ENCODE results near the gene GAK. TPM values are rescaled to one million over a fixed set of nuclear protein-coding genes. Genes with fewer than 3 reads are reported as not detected.

Gene GAK
- total and polyA plus RNA-seq, 2 of the 13 experiments (the other 11 are each of a cell fraction or from before 2014, with no cell fraction given), result 17.5 to 44.3 TPM

- Histone ChIP-seq H3K27ac (ENCODE audit: extremely low read length, insufficient read depth, low read length) (no peak overlapping the region), H3K4me3 (replicated peaks in 1 of 3; ENCODE audit: insufficient read depth in 1 of 3, low read depth in 2 of 3, low read length in 3 of 3) (no peak overlapping the region), H3K9ac (ENCODE audit: insufficient read depth, low read depth, low read length) (no peak overlapping the region), H2AFZ (ENCODE audit: low read length) (no peak overlapping the region), H3K27me3 (ENCODE audit: control insufficient read depth in 1 of 2, insufficient read depth in 2 of 2, low read length in 2 of 2) (peaks cover 5 to 85% of the 10 kb centered on the region in 2 experiments), H3K4me1 (ENCODE audit: insufficient read depth, low read length) (no peaks in the 10 kb centered on the region), H3K9me3 (ENCODE audit: low read length) (no peaks in the 10 kb centered on the region), H3K79me2 (ENCODE audit: insufficient read depth, low read length) (no peaks in the 10 kb centered on the region), H4K20me1 (ENCODE audit: insufficient read depth, low read length) (peaks cover 6% of the 10 kb centered on the region; the same call in 1 of the 2 replicates), H3K4me2 (ENCODE audit: low read depth, low read length) (no peak overlapping the region), H3K36me3 (replicated peaks in 1 of 2; ENCODE audit: control insufficient read depth in 1 of 2, insufficient read depth in 2 of 2, low read length in 2 of 2) (no peaks in the 10 kb centered on the region)
- ATAC-seq, result no peak
- no peak for FAIRE-seq
- in situ Hi-C loops (cut with HindIII; ENCODE audit: extremely low pct_ligation_motif_present, low pct_unique_long_range_greater_than_20kb) (no loop called here), intact Hi-C loops (cut with micrococcal nuclease; ENCODE audit: unreplicated experiment) (no loop called here)
- TF ChIP-seq ZZZ3 (CRISPR knock-in tag; IDR thresholded peaks at IDR 0.05; ENCODE audit: borderline replicate concordance) (no peak), ZNF343 (CRISPR knock-in tag; IDR thresholded peaks at IDR 0.05) (no peak), MYC (CRISPR knock-in tag; IDR thresholded peaks at IDR 0.05; ENCODE audit: borderline replicate concordance) (no peak), NBN (conservative IDR thresholded peaks at IDR 0.05) (no peak), DMAP1 (CRISPR knock-in tag; IDR thresholded peaks at IDR 0.05) (no peak), AHR (CRISPR knock-in tag; IDR thresholded peaks at IDR 0.05) (no peak), PAF1 (CRISPR knock-in tag; IDR thresholded peaks at IDR 0.05) (no peak), ZNF331 (CRISPR knock-in tag; IDR thresholded peaks at IDR 0.05) (no peak), NFKBIZ (CRISPR knock-in tag; IDR thresholded peaks at IDR 0.05) (no peak), TFE3 (CRISPR knock-in tag; IDR thresholded peaks at IDR 0.05) (no peak), GABPA (IDR thresholded peaks at IDR 0.05; ENCODE audit: low read depth, low read length) (no peak), GABPA (CRISPR knock-in tag; IDR thresholded peaks at IDR 0.05; ENCODE audit: low read depth) (no peak), PRMT3 (CRISPR knock-in tag; IDR thresholded peaks at IDR 0.05; ENCODE audit: borderline replicate concordance, low read depth) (no peak), MED8 (CRISPR knock-in tag; IDR thresholded peaks at IDR 0.05; ENCODE audit: insufficient replicate concordance) (no peak), ADNP (CRISPR knock-in tag; IDR thresholded peaks at IDR 0.05) (no peak), YEATS2 (CRISPR knock-in tag; IDR thresholded peaks at IDR 0.05; ENCODE audit: borderline replicate concordance) (no peak)
- TF ChIP-seq, protein P1, sequence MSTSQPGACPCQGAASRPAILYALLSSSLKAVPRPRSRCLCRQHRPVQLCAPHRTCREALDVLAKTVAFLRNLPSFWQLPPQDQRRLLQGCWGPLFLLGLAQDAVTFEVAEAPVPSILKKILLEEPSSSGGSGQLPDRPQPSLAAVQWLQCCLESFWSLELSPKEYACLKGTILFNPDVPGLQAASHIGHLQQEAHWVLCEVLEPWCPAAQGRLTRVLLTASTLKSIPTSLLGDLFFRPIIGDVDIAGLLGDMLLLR (CRISPR knock-in tag; IDR thresholded peaks at IDR 0.05), result no peak
- TF ChIP-seq, protein P2, sequence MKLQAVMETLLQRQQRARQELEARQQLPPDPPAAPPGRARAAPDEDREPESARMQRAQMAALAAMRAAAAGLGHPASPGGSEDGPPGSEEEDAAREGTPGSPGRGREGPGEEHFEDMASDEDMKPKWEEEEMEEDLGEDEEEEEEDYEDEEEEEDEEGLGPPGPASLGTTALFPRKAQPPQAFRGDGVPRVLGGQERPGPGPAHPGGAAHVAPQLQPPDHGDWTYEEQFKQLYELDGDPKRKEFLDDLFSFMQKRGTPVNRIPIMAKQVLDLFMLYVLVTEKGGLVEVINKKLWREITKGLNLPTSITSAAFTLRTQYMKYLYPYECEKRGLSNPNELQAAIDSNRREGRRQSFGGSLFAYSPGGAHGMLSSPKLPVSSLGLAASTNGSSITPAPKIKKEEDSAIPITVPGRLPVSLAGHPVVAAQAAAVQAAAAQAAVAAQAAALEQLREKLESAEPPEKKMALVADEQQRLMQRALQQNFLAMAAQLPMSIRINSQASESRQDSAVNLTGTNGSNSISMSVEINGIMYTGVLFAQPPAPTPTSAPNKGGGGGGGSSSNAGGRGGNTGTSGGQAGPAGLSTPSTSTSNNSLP (IDR thresholded peaks at IDR 0.05; ENCODE audit: low read depth, low read length), result no peak
- TF ChIP-seq, protein P3, sequence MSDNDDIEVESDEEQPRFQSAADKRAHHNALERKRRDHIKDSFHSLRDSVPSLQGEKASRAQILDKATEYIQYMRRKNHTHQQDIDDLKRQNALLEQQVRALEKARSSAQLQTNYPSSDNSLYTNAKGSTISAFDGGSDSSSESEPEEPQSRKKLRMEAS (IDR thresholded peaks at IDR 0.05), result no peak
- TF ChIP-seq, protein P4, sequence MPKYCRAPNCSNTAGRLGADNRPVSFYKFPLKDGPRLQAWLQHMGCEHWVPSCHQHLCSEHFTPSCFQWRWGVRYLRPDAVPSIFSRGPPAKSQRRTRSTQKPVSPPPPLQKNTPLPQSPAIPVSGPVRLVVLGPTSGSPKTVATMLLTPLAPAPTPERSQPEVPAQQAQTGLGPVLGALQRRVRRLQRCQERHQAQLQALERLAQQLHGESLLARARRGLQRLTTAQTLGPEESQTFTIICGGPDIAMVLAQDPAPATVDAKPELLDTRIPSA (CRISPR knock-in tag; IDR thresholded peaks at IDR 0.05; ENCODE audit: borderline replicate concordance), result no peak
- TF ChIP-seq, protein P5, sequence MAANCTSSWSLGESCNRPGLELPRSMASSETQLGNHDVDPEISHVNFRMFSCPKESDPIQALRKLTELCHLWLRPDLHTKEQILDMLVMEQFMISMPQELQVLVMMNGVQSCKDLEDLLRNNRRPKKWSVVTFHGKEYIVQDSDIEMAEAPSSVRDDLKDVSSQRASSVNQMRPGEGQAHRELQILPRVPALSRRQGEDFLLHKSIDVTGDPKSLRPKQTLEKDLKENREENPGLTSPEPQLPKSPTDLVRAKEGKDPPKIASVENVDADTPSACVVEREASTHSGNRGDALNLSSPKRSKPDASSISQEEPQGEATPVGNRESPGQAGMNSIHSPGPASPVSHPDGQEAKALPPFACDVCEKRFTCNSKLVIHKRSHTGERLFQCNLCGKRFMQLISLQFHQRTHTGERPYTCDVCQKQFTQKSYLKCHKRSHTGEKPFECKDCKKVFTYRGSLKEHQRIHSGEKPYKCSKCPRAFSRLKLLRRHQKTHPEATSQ (CRISPR knock-in tag; IDR thresholded peaks at IDR 0.05; ENCODE audit: borderline replicate concordance), result no peak
- DNase-seq (ENCODE audit: low spot score), result no peak
- 81% methylated on average over 11 of the region's 21 CpGs for WGBS (ENCODE audit: low lambda C conversion rate)
- no TSS peak for BruUV-seq (replicated peaks)
- ChIA-PET POLR2A (no interaction called here), CTCF (ENCODE audit: low intra/inter-chr PET ratio, low total read pairs) (no interaction called here)
Observed at GRCh38 chr4:823176-823760, 108.8 kb downstream of the GAK start.
